GM03348 (cell line): ENCODE data around the gene LAMA2.

ENCODE experiments used
- DNase-seq: peaks from one replicate; pipeline ENCODE4 v3.0.0; 2012; ENCODE audit warnings: low spot score

LAMA2 gene

DNA sequence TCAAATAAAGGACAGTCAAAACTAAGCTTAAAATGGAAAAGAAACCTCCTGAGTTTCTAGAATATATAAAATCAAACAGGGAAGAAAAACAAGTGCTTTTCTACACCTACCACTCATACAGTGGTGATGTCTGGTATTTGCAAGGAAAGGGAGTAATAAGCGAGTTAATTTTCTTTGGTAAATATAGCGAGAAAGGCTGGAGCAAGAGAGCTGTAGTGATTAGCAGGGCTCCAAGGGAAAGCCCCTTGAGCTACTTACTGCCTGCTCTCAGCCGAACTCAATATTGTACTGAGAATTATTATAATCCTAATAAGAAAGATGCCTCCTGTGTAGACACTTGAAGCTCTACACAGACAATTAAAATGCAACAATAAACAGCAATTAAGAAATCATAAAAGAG lies 296.3 kb downstream of the LAMA2 start:
- no peak for DNase-seq

DNA sequence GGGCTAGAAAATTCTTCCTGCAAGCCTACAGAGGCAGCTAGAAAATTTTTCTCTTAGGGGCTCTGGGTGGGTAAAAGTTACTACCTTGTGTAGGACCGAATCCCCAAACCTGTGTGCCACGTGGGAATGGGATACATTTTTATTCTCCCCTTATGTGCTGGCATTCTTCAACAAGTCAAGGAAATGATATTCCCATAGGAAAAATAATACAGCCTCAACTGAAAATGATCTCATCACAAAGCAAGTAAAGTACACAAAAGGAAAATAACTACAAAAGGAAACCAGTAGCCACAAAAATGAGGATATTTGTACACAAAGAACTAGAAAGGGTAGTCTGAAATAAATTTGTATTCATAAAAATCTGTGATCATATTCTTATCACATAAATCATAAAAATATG lies 298.1 kb downstream of the LAMA2 start:
- no peak for DNase-seq

DNA sequence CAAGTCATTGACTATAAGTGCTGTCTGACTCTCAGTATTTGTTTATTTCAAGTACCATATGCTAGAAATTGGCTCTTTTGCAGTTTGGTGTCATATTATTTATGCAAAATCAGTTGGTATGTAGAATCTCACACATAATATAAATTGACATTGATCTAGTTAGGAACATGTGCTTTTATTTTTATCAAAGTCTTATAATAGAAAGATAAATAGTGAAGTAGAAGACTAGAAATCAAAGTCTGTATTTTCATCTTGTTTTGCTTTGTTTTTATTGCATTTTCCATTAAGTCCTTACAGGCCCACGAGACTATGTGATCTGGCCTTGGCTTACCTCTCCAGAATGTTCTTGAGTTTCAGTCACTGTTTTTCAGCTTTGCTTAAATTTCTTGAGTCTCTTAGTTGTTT lies 300.3 kb downstream of the LAMA2 start:
- no peak for DNase-seq

DNA sequence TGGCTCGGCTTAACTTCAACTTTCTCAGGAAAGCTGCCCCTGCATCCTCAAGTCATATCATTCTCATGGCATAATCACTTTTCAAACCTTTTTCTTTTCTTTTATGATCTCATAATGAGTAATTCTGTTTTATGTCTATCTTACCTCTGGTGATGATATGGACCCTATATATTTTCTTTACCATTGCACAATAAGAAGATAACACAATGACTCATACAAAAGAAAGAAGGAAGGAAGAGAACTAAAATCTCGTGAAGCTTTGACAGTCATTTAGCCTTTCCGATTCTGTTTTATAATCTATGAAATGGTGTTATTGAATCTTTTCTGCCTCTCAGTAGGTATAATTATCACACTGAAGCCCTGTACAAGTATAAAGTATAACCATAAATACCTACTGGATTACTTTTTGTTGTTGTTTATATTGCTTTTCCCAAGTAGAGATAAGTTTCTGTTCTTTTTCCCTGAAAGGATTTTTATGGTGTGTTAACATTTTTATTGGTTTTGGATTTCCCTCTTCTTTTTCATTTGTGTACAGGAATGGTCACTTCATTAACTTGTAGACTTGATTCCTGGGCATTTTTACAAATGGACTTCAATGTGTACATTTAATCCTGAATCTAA lies 300.9 kb downstream of the LAMA2 start:
- no peak for DNase-seq

DNA sequence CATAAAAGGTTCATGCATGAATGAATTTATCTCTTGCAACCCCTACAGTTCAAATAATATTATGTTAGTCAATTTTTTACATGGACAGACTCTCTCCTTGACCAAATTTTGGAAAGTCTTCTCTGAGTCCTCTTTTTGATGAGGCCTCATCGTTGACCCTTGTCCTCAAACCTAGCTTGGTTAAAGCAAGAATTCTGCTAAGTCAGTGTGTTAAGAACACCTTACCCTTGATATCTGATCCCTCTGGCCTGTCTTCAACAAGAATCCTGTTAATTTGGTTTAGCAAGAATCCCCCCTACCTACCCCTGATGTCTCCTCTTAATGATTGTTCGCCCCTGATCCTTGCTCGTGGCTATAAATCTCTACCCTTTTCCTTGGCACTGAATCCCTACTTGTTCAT lies 301.4 kb downstream of the LAMA2 start:
- no peak for DNase-seq

DNA sequence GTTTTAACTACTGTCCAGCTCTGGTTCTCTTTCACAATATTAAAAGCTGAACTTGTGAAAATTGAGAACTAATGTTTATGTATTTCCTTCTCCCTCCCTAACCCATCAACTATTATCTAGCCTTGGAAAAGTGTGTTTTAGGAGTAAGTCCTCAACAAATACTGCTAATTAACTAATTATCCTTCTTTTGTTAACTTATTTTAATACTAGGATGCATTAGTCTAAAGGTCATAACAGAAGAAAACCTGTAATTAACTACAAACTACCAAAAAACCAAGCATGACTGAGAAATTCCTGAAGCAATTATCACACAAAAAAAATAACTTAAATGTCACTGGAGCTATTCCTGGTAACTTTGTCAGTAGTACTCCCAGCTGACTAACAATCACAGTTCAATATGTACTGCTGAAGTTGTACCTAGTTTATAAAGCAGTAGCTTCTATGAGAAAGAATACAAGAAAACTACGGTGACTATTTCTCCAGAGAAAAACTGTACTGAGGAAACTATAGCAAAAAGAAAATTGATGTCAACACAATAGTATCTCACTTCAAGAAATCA lies 301.9 kb downstream of the LAMA2 start:
- DNase-seq: no peak

DNA sequence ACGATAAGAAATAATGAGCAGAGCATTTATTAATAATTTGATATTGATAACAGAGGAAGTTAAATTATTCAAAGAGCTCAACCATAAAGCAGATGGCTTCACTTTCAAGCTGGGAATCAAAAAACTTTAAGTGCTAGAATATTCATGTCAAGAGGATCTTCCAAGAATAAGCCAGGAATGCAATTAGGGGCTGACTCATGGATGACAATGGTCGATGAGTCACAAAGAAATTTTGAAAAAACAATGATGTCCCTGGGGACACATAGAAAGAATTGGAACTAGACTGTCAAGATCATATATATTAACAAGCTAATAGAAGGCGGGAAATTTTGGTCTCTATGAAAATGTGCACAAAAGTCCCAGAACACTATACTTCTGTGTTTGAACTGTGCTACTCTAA lies 304.1 kb downstream of the LAMA2 start:
- DNase-seq: peak; percentile 66

DNA sequence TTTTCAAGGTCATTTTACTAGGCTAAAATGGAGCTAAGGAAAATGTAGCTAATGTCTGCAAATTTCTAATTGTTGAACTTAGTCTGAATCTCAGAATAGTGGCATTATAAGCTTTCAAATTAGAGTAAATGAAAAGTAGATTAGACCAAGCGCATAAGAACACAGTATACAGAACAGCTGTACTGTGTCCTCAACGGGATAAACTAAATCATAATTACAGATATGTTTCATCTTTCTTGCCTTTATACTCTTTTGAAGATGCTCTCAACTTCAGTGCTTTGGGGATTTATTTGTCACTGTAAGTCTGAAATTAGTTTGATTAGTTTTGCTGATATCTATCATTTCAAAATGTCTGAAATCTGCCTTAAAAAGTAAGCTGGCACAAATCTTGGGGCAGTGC lies 305.4 kb downstream of the LAMA2 start:
- DNase-seq: no peak

DNA sequence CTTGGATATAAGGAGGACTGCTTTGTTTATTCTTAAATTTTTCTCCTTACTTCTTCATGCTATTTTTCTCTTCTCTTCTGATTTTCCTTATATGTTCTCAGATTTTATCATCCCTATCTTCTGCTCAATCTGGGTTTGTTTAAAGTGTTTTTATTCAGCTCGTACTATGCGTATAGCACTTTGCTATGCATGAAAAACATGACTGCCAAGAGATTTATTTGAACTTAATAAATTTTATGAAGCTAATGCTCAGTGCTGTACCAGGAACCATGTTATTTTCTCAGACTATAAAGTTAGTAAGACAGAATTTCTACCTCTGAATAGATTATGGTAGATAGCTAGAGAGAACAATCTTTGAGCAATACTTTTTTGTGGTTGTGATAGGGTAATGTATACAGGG lies 305.9 kb downstream of the LAMA2 start:
- no peak for DNase-seq

DNA sequence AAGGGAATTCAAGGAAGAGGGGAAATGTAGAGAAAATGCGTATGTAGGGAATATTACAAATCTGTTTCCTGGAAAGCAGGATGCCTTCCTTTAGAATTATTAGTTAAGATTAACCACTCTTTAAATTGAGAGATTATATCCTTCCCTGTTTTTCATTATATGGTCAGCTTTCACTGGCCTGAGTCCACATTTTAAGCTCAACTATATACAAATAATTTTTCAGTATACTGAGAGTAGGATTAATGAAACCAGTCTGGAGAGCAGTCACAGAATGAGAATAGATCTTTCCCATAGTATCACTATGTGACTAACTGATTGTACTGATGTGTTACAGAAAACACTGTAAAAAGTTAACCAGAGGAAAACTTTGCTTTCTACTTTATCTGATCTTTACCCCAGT lies 306.3 kb downstream of the LAMA2 start:
- DNase-seq: no peak

DNA sequence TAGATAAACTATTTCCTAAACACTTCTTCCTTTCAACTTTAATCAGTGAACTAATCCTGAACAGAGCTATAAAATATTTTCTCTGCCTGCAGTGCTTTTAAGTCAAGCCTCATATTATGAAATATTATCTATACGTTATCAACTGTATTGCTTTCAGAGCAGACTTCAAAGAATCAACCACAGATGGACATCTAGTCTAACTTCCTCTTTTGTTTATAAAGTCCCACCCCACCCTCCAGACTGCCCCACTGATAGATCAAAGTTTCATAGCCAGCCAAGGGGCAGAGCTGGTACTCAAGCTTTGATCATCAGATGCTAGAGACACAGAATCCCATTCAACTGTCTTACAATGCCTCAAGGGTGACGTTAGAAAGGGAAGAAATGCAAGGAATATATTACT lies 308.3 kb downstream of the LAMA2 start:
- DNase-seq: no peak

DNA sequence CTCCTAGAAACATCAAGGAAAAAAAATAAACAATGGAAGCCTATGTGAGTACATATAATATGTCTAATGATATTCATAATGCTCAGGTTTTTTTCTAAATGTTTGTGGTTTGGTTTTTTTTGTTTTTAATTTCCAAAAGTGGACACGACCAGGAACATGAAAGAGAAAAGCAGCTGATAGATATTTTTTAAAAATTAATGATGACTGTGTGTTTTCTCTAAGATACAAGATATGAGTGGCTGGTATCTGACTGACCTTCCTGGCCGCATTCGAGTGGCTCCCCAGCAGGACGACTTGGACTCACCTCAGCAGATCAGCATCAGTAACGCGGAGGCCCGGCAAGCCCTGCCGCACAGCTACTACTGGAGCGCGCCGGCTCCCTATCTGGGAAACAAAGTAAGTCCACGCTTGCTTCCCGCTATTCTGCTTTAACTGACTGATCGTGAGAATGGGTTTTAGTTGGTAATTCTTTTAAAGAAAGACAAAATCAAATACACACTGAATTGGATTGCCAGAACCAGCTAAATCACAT lies 309.6 kb downstream of the LAMA2 start:
- no peak for DNase-seq

DNA sequence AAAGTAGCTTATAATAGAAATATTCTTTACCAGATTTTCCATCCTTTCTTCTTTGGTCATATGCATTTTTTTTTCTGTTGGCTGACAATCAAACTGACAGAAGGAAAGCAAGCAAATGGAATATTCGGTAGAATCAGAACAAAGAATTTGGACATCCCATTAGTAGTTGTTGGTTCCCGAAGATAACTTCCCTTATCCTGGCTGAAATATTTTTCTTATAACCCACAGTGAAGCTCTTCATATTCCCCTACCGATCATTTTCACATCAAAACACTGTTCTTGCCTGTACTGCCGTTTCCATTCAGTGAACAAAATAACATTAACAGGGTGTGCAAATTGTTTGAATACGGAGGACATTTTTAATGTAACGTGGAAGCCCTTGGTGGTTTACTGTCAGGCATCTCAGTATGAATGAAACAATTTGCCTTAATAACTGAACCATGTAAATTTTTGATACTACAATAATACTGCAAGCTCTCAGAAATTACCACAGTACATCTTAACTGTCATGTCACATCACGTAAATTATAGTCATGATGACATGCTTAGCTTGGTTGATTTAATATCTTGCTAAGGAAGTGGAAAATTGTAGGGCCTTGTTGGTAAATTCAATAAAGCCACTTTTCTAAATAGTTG lies 311.5 kb downstream of the LAMA2 start:
- DNase-seq: no peak

DNA sequence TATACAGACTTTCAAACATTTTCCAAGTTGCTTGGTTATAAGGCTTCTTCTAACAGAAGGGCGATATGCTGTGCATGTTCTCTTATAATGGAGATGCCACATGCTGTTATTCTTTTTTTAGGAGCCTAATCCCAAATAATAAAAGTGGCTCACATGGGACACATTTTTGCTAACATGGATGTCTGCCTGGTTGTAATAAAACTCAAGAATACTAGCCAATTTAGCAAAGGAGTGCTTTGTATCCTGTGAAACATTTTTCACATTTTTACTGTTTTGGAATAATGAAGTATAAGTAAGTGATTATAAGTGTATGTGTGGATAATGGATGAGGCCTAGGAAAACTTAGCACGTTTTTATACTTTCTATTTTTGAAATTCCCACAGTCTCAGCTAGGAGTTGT lies 312.2 kb downstream of the LAMA2 start:
- no peak for DNase-seq

DNA sequence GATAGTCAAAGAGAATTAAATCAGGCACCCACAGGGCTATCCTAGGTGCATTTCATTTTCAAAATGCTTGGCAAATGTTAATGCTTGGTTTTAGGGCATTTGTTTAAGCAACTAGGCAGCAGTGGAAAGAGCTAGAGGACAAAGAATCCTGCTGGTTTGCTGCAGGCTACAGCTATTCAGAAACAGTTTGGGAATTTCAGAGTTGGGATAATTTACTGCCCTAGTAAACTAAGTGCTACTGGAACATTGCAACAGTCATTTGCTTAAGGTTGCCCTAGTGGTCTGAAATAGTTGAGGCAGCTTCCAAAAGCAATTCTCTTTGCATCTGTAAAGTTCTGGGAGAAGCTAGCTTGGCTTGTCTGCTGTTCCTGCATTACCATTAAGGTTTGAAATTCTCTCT lies 312.7 kb downstream of the LAMA2 start:
- DNase-seq: no peak

DNA sequence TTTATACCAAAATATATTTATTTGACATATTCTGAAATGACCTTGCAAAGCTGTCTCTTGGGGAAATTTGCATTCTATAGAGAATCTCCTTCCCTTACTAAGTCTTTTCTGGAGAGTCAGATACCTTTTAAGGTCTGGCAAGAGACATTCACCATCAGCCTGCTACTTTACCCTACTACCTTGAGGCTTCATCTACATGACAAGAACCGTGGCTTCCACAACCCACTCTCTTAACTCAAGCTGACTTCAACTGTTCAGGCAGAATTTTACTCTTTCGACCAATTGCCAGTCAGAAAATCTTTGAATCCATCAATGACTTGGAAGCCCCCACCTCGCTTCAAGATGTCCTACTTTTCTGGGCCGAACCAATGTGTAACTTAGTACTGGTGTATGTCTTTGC lies 314.2 kb downstream of the LAMA2 start:
- no peak for DNase-seq

DNA sequence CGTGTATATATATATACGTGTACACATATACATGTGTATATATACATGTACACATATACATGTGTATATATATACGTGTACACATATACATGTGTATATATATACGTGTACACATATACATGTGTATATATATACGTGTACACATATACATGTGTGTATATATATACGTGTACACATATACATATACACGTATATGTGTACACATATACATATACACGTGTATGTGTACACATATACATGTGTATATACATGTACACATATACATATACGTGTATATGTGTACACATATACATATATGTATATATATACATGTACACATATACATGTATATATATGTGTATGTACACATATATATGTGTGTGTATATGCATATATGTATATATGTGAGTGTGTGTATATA lies 317.2 kb downstream of the LAMA2 start:
- DNase-seq: no peak

DNA sequence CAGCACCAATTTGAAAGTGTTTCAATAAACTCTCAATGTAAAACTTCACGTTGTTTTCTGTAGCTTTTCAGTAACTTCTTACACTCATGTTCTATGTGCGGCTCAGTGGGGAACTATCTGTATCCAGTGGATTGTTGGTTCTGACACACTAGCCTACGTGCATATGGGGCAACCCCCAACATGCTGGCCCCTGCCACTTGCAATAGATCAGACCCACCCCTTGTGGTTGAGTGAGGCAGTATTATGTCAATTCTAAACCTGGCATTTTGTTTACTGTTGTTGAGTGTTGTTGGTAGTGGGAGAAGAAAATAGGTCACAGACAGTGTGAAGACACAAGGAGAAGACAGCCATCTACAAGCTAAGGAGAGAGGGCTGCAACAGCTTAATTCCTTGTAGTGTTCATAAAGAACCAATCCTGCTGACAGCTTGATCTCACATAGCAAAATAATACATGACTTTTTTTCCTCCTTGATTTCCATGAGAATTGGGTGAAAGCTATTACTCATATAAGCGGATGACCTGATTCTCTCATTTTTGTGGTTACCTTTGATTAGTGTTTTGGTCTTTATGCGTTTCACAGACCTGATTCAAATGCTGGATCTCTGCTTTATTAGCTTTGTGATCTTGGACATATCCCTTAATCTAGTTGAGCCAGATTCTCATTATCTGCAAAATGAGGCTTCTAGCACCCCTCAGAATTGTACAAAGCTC lies 320.4 kb downstream of the LAMA2 start:
- no peak for DNase-seq

DNA sequence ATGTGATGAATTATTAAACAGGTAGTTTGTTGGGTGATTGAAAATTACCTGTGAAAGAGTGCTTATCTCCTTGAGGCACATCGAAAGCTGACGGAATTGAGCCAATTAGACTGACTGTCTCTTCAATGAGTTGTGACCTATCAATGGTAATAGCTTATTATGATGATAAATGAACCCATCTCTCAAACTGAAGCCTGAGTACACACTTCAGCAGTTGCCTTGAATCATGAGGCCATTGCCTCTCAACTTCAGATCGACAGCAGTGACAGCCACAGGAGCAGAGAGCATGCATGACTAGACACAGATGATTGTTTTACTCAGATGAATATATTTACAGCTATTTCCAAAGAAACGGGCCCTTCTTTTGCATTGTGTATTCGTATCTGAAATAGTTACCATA lies 323.9 kb downstream of the LAMA2 start:
- no peak for DNase-seq

DNA sequence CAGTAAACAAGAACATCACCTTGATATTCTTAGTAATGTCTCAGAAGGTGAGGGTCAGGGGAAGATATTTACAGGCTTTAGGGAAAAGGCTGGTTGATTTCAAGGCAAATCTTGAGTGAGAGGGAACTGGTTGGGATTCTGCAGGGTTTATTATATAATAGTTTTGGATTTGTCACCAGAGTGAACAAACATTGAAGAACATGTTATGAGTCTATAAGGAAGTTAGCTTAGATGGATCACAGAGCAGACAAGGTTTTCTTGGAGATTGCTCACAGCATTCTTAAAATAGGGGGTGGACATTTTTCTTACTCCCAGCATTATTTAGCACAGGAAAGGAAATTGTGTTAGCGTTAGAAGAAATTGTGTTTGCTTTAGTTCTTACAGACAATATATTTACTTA lies 324.9 kb downstream of the LAMA2 start:
- DNase-seq: no peak

DNA sequence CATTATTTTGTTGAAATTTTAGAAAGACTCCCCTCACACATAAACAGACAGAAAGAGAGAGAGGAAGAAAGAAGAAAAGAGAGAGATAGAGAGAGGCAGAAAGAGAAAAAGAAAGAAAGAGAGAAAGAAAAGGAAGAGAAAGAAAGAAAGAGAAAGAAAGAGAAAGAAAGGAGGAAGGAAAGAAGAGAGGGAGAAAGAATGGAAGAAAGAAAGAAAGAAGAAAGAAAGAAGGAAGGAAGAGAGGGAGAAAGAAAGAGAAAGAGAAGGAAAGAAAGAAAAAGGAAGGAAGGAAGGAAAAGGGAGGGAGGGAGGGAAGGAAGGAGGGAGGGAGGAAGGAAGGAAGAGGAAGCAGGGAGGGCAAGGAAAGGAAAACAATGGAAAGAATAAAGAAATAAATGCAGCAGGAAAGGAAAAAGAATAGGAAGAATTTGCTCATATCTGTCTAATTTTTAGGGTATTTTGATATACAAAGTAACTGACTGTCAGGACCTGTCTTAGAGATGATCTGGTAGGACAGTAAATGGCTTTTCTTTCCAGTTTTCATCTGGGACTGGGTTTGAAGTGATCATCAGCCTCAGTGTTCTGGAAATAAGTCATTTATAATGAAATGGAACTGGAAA lies 325.6 kb downstream of the LAMA2 start:
- no peak for DNase-seq

DNA sequence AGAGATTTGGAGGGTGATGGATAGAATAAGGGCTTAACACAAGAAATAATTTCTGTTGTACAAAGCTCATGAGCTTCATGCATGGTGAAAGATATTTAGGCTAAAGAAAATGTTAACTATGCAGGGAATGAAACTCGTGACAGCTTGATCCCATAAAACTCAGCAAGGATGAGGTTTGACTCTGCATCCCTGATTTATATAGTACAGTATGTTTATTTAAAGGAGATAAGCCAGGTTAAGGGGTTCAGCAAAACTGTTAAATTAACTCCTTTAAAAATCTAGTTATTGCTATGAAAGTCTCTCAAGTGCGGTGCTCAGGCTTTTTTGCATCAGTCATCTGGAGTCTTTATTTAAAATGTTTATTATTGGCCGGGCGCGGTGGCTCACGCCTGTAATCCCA lies 326.4 kb downstream of the LAMA2 start:
- no peak for DNase-seq

DNA sequence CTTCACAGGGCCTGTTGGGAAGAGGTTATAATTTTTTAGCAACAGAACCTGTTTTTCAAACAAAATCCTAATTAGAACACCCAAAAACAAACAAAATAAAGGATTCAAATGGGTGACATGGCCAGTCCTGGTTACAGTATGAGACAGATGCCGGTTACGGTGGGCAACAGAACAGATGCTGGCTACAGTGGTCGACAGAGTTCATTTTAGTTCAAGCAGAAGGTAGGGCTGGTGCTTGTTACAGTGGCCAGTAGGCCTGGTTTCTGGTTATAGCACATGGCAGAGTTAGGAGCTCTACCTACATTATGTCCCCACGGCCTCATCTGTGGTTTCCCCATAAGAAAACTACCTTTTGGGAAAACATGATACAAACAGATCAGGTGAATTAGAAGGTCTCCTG lies 327.7 kb downstream of the LAMA2 start:
- DNase-seq: no peak
